T-helper 1 cell treated with Interleukin-12 subunit alpha and Interleukin-12 subunit beta and Interleukin-4 antibody, amounts not matched to agents 30 ng/mL and 1 ng/mL, for 36 hours (primary cell): ENCODE results near the gene CST1. TPM values are rescaled to one million over a fixed set of nuclear protein-coding genes. Genes with fewer than 3 reads are reported as not detected.
"Not testable (repeated sequence)": the region's sequence is repeated elsewhere in the genome, so short reads cannot be mapped to it uniquely, and the experiment has no call there.

Experiments
- intact Hi-C: fragments of 100-400 bp; cut with micrococcal nuclease; formaldehyde crosslinking; loops from one replicate; pipeline ENCODE4 v1.15.1; 2024
- total RNA-seq: library from RNA; stranded (reverse); gene quantifications from 2 replicates; pipeline ENCODE4 v1.2.3, GENCODE V29; 2022

CST1 gene
- not detected in 2 replicates for total RNA-seq

- intact Hi-C loops = not testable (repeated sequence)
These were observed at the start of gene CST1 for GRCh38 chr20:23750786-23751185. TSS of gene CST1 (minus strand) at chr20:23750935. CDS start at chr20:23750866, 69 bp downstream.

- intact Hi-C loops = not testable (repeated sequence)
These were observed 48.6 kb upstream of the CST1 start for GRCh38 chr20:23799216-23799847.

GRCh38 chr20:23795526-23795925 is 44.8 kb upstream of the CST1 start:
- intact Hi-C loops = no loop called here

GRCh38 chr20:23794841-23795240 is 44.1 kb upstream of the CST1 start:
- intact Hi-C loops = no loop called here

GRCh38 chr20:23794065-23794464 is 43.3 kb upstream of the CST1 start:
- intact Hi-C loops = no loop called here

- intact Hi-C loops = no loop called here
These were observed 32.7 kb upstream of the CST1 start for GRCh38 chr20:23783447-23783846.

GRCh38 chr20:23782366-23782983 is 31.7 kb upstream of the CST1 start:
- intact Hi-C loops = no loop called here

GRCh38 chr20:23778676-23779075 is 27.9 kb upstream of the CST1 start:
- intact Hi-C loops = not testable (repeated sequence)

- intact Hi-C loops = not testable (repeated sequence)
These were observed 26.6 kb upstream of the CST1 start for GRCh38 chr20:23777380-23777779.

- intact Hi-C loops = no loop called here
These were observed 25.5 kb upstream of the CST1 start for GRCh38 chr20:23776067-23776771.

- intact Hi-C loops = no loop called here
These were observed 23.3 kb upstream of the CST1 start for GRCh38 chr20:23774081-23774480.

GRCh38 chr20:23773579-23773978 is 22.8 kb upstream of the CST1 start:
- intact Hi-C loops = no loop called here

GRCh38 chr20:23773127-23773526 is 22.4 kb upstream of the CST1 start:
- intact Hi-C loops = no loop called here

GRCh38 chr20:23772074-23772473 is 21.3 kb upstream of the CST1 start:
- intact Hi-C loops = no loop called here

GRCh38 chr20:23770384-23770783 is 19.6 kb upstream of the CST1 start:
- intact Hi-C loops = no loop called here

- intact Hi-C loops = not testable (repeated sequence)
These were observed 17.8 kb upstream of the CST1 start for GRCh38 chr20:23768520-23768919.

GRCh38 chr20:23766531-23766930 is 15.8 kb upstream of the CST1 start:
- intact Hi-C loops = no loop called here

GRCh38 chr20:23765578-23765977 is 14.8 kb upstream of the CST1 start:
- intact Hi-C loops = no loop called here

GRCh38 chr20:23764630-23765029 is 13.9 kb upstream of the CST1 start:
- intact Hi-C loops = not testable (repeated sequence)

- intact Hi-C loops = no loop called here
These were observed 12.6 kb upstream of the CST1 start for GRCh38 chr20:23763345-23763744.

GRCh38 chr20:23759306-23759940 is 8.7 kb upstream of the CST1 start:
- intact Hi-C loops = no loop called here

- intact Hi-C loops = not testable (repeated sequence)
These were observed 6.1 kb upstream of the CST1 start for GRCh38 chr20:23756792-23757191.
